ENCODE data around the gene ST6GALNAC4.

ST6GALNAC4 gene

GRCh38 chr9:127912296-127912695 lies 4.5 kb downstream of the ST6GALNAC4 start:
- DNase-seq (ENCODE audit: low read depth in 2 of 2): no peak

DNA sequence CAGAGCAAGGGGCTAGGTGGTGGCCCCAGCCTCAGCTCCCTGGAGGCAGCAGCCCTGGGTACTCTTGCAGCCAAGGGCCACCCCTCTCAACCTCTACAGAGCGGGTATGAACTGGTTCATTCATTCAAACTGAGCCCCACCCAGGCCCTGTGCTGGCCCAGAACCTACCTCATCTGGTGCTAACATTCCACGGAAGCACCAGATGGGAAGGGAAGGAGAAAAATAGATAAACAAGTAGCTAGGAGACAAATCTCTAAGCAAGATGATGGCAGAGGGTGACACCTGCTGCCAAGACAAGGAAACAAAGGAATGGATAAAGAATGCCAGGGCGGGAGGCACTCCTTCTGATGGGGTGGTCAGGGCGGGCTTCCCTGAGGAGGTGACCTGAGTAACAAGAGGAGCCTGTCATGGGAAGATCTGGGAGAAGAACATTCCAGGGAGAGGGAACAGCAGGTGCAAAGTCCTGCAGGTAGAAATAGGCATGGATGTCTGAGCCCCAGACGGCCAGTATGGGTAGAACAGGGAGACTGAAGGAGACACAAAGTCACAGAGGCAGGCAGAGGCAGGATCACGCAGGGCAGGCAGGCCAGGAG lies 6.1 kb downstream of the ST6GALNAC4 start:
- DNase-seq (ENCODE audit: low read depth in 2 of 2): no peak

GRCh38 chr9:127909839-127910273 lies 7.0 kb downstream of the ST6GALNAC4 start:
- no peak for DNase-seq (ENCODE audit: low read depth in 2 of 2)

DNA sequence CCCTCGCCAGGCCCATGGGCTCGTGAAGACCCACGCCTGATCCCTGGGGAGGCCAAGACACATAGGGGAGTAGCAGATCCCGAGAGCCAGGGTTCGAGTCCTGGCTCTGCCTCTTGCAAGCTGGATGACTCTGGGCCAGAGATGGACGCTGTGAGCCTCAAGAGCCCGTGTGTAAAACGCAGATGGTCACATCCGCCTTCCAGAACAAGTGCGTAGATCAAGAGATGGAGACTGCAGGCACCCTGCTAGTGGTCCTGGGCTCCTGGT lies 8.2 kb downstream of the ST6GALNAC4 start:
- no peak for DNase-seq (ENCODE audit: low read depth in 2 of 2)

- no peak for DNase-seq (ENCODE audit: low read depth in 2 of 2)
These were observed 8.8 kb downstream of the ST6GALNAC4 start for GRCh38 chr9:127907867-127908659.

- no peak for DNase-seq (ENCODE audit: low read depth in 2 of 2)
These were observed 11.1 kb downstream of the ST6GALNAC4 start for GRCh38 chr9:127905788-127906191.

GRCh38 chr9:127905004-127905728 lies 11.7 kb downstream of the ST6GALNAC4 start:
- DNase-seq (ENCODE audit: low read depth in 2 of 2): no peak

GRCh38 chr9:127904561-127905003 lies 12.3 kb downstream of the ST6GALNAC4 start:
- DNase-seq (ENCODE audit: low read depth in 2 of 2): no peak

DNA sequence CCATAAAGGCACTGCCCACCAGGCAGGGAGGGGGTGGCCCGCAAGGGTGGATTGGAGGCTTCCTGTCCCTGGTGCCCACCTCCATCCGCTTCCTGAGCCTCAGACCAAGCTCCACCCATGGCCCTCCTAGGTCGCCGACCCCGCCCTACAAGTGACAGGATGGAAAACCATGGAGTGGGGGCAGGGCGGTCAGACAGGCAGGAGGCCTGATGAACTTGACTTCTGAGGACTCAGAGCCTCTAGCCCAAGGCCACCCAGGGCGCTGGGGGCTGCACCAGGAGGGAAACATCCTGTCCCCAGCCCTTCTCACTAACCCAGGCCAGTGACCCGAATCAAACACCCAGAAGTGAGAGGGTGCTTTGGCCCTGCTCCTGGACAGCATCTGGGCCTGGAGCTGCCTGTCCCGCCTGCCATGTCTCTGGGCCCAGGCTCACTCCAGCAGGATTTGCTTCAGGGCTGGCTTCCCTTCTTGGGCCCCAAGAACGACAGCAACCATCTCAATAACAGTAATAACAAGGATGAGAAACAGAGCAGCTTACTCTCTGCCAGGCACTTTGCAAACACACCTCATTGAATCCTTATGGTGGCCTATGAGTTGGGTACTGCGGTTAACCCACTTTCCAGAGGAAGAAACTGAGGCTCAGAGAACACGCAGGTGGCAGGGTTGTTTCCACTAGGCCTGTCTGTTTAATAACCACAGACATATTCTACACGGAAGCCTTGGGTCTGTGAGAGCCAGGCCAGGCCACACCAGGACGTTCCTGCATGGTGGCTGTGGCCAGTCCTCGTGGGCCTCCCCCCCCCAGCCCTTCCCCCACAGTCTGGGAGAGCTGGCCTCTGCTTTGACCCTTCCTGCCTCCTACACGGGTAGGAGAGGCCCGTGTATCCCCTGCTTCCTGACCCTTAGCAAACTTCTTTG lies 13.0 kb downstream of the ST6GALNAC4 start:
- peak; percentile 62 to 88 for DNase-seq (ENCODE audit: low read depth in 2 of 2)

DNA sequence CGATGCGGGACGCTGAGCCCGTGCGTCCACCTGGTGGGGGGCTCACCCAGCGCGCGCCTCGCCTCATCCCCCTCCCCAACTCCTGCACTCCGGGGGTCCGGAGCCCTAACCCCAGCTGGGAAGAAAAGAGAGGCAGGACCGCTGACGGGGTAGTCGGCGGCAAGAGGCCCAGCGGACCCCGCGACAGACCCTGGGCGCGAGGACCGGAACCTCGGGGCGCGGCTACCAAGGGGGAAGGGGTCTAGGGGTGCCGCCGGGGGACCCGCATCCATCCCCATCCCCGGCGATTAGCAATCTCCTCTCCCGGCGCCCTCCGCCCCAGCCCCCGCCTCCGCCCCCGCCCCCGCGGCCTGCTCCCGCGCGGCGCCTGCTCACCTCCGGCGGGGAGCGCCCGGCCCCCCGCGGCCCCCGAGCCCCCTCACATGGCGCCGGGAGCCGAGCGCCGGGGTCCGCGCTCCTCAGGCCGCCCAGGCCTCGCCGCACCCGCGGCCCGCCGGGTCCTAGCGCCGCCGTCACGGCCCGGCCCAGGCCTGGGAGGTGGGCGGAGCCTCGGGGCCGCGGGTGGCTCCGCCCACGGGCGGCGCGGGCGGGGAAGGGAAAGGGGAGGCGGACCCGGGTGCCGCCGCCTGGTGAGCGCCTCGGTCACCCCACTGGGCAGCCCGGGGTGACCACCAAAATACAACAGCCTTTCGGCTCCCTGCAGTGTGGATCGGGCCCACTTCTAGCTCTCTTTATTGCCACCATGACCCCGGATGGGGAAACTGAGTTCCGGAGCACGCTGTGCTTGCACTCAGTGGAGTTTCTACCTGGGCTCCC lies 17.5 kb downstream of the ST6GALNAC4 start, which contains the start of gene ST6GALNAC6:
Gene ST6GALNAC6 (minus strand): TSS at position 476 of the 816 bp plus-strand sequence. CDS start 1,622 bp downstream, outside the sequence.
- peak in 1 of 2 experiments; percentile 68 for DNase-seq (ENCODE audit: low read depth in 2 of 2)

DNA sequence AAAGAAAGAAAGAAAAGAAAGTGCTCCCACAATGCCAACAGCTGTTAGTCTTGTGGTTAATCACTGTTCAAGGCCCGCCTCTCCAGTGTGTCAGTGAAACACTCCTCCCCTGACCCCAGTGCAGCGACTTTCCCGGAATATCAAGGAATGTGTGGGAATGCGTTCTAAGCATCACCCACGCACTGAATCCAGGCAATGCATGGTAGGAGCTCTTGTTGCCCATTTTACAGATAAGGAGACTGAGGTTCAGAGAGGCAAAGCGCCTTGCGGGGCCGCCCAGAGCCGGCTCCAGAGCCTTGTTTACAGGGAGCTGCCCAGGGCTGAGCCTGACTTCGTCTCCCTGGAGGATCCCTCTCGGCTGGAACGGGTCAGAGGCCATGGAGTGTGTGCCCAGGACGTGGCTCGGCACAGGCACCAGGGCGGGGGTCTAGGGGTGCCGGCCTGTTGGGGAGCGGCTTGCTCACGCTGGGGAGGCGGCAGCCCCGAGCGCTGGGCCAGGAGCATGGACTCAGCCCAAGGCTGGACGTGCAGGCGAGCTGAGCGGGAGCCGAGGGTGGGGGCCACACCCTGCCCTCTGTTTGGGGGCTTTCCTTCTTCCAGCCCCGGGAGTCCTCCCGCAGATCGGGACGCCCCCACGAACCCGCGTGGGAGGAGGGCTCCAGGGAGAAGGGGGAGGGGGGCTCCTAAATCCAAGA lies 18.3 kb downstream of the ST6GALNAC4 start:
- DNase-seq (ENCODE audit: low read depth in 2 of 2): no peak

DNA sequence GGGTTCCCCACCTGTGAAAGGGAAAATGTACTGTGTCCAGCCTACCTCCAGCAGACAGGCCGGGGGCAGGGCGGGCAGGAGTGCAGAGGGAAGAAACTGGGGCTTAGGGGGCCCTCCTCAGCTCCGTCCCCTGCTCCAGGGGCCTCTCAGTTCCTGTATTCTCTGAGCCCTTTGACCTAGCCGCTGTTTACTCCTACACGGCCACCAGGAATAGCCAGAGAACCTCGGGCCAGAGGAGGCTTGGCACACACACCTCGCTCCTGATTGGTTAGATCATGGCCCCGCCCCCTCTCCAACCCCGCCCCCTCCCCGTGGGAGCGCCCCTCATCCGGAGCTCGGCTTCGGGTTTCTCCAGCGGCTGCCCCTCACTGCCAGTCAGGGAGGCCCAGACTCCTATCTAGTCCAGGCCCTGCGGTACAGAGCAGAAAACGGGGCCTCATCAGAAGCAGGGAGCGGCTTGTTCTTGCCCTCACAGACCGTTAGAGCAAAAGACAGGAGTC lies 19.6 kb downstream of the ST6GALNAC4 start:
- no peak for DNase-seq (ENCODE audit: low read depth in 2 of 2)

- DNase-seq (ENCODE audit: low read depth in 2 of 2): no peak
These were observed 20.2 kb downstream of the ST6GALNAC4 start for GRCh38 chr9:127896395-127897192.

GRCh38 chr9:127895811-127896210 lies 21.0 kb downstream of the ST6GALNAC4 start:
- DNase-seq (ENCODE audit: low read depth in 2 of 2): no peak

DNA sequence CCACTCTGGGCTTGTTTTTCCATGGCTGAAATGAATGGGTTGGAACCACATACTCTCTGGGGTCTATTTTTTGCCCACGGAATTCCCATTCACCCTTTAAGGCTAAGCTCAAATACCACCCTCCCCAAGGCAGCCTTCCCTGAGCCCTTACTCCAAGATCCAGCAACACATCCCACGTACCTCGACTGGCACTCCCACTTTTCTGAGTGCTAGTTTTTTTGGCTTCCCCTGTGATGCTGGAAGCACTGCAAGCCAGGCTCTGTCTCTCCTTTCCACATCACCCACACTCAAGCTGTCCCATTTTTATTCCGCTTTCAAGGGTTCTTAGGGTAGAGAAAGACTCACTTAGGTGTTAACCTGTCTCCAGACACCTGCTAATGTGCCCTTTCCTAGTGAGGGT lies 23.4 kb downstream of the ST6GALNAC4 start:
- DNase-seq (ENCODE audit: low read depth in 2 of 2): no peak

- DNase-seq (ENCODE audit: low read depth in 2 of 2): no peak
These were observed 24.0 kb downstream of the ST6GALNAC4 start for GRCh38 chr9:127892831-127893230.

GRCh38 chr9:127890053-127890452 lies 26.8 kb downstream of the ST6GALNAC4 start:
- no peak for DNase-seq (ENCODE audit: low read depth in 2 of 2)

- no peak for DNase-seq (ENCODE audit: low read depth in 2 of 2)
These were observed 29.0 kb downstream of the ST6GALNAC4 start for GRCh38 chr9:127887792-127888191.

- DNase-seq (ENCODE audit: low read depth in 2 of 2): no peak
These were observed 30.4 kb downstream of the ST6GALNAC4 start for GRCh38 chr9:127886401-127886972.
